SK-N-SH treated with all-trans-retinoic acid at 6 μM for 48 hours (cell line): ENCODE data around the gene PGR.

Source experiments
- ATAC-seq: fragments of 200-7000 bp; cut with Tn5 transposase; 3 replicates; pipeline ENCODE4 v1.9.1; 2020; ENCODE audit warnings: mild to moderate bottlenecking, moderate library complexity
- ARNTL ChIP-seq: fragments of 450-650 bp; formaldehyde crosslinking; IDR thresholded peaks from 2 replicates; pipeline ENCODE4 v1.5.0; 2020; ENCODE audit warnings: low read depth, mild to moderate bottlenecking, moderate library complexity, borderline replicate concordance
- BACH2 ChIP-seq: fragments of 250-450 bp; sonication (Bioruptor Pico); IDR thresholded peaks from 2 replicates; pipeline ENCODE4 v1.9.0; 2021; ENCODE audit warnings: mild to moderate bottlenecking, borderline replicate concordance
- CSDC2 ChIP-seq: fragments of 250-450 bp; sonication (Bioruptor Pico); IDR thresholded peaks from 2 replicates; pipeline ENCODE4 v1.5.0; 2020; ENCODE audit warnings: mild to moderate bottlenecking, moderate library complexity
- ESRRG ChIP-seq: fragments of 250-450 bp; sonication (Bioruptor Pico); IDR thresholded peaks from 2 replicates; pipeline ENCODE4 v1.6.1; 2021; ENCODE audit warnings: mild to moderate bottlenecking
- GLIS3 ChIP-seq: fragments of 250-450 bp; sonication (Bioruptor Pico); IDR thresholded peaks from 2 replicates; pipeline ENCODE4 v1.5.0; 2020; ENCODE audit warnings: mild to moderate bottlenecking, moderate library complexity
- ISL1 ChIP-seq: fragments of 250-450 bp; sonication (Bioruptor Pico); IDR thresholded peaks from 2 replicates; pipeline ENCODE4 v2.1.2; 2022; ENCODE audit warnings: mild to moderate bottlenecking, moderate library complexity
- OSR1 ChIP-seq: fragments of 250-450 bp; sonication (Bioruptor Pico); IDR thresholded peaks from 2 replicates; pipeline ENCODE4 v1.8.0; 2022; ENCODE audit warnings: moderate library complexity, mild to moderate bottlenecking, inconsistent platforms
- PPARA ChIP-seq: fragments of 250-450 bp; sonication (Bioruptor Pico); IDR thresholded peaks from 2 replicates; pipeline ENCODE4 v1.5.0; 2020; ENCODE audit warnings: mild to moderate bottlenecking, borderline replicate concordance
- RARB ChIP-seq: fragments of 250-450 bp; sonication (Bioruptor Pico); IDR thresholded peaks from 2 replicates; pipeline ENCODE4 v1.8.0; 2021; ENCODE audit warnings: mild to moderate bottlenecking, moderate library complexity
- SNAI2 ChIP-seq: fragments of 250-450 bp; sonication (Bioruptor Pico); IDR thresholded peaks from 2 replicates; pipeline ENCODE4 v1.5.0; 2020; ENCODE audit warnings: mild to moderate bottlenecking, moderate library complexity
- TCF4 ChIP-seq: fragments of 250-450 bp; sonication (Bioruptor Pico); IDR thresholded peaks from 2 replicates; pipeline ENCODE4 v1.8.0; 2021; ENCODE audit warnings: mild to moderate bottlenecking, moderate library complexity, borderline replicate concordance
- ZC3H10 ChIP-seq: fragments of 250-450 bp; sonication (Bioruptor Pico); IDR thresholded peaks from 2 replicates; pipeline ENCODE4 v1.5.1; 2021; ENCODE audit warnings: mild to moderate bottlenecking, moderate library complexity
- ZFP3 ChIP-seq: fragments of 250-450 bp; sonication (Bioruptor Pico); IDR thresholded peaks from 2 replicates; pipeline ENCODE4 v1.5.0; 2020; ENCODE audit warnings: mild to moderate bottlenecking, moderate library complexity
- ZFP30 ChIP-seq: fragments of 450-650 bp; formaldehyde crosslinking; IDR thresholded peaks from 2 replicates; pipeline ENCODE4 v1.5.0; 2022; ENCODE audit warnings: mild to moderate bottlenecking, moderate library complexity
- ZNF565 ChIP-seq: fragments of 450-650 bp; formaldehyde crosslinking; conservative IDR thresholded peaks from 2 replicates; pipeline ENCODE4 v1.5.0; 2020; ENCODE audit warnings: low read depth, mild to moderate bottlenecking, moderate library complexity
- ZNF70 ChIP-seq: fragments of 450-650 bp; formaldehyde crosslinking; IDR thresholded peaks from 2 replicates; pipeline ENCODE4 v1.5.0; 2020; ENCODE audit warnings: mild to moderate bottlenecking, moderate library complexity
- ZNF8 ChIP-seq: fragments of 450-650 bp; formaldehyde crosslinking; IDR thresholded peaks from 2 replicates; pipeline ENCODE4 v1.5.0; 2020; ENCODE audit warnings: mild to moderate bottlenecking, moderate library complexity
- TF ChIP-seq, protein P1 (sequence below): fragments of 250-450 bp; sonication (Bioruptor Pico); IDR thresholded peaks from 2 replicates; pipeline ENCODE4 v1.8.0; 2020; ENCODE audit warnings: mild to moderate bottlenecking, moderate library complexity, borderline replicate concordance
- TF ChIP-seq, protein P2 (sequence below): fragments of 250-450 bp; sonication (Bioruptor Pico); IDR thresholded peaks from 2 replicates; pipeline ENCODE4 v1.8.0; 2021; ENCODE audit warnings: low read depth, mild to moderate bottlenecking, moderate library complexity, borderline replicate concordance
- TF ChIP-seq, protein P3 (sequence below): fragments of 250-450 bp; sonication (Bioruptor Pico); IDR thresholded peaks from 2 replicates; pipeline ENCODE4 v1.5.0; 2020; ENCODE audit warnings: mild to moderate bottlenecking, moderate library complexity
- TF ChIP-seq, protein P4 (sequence below): fragments of 250-450 bp; sonication (Bioruptor Pico); IDR thresholded peaks from 2 replicates; pipeline ENCODE4 v1.5.1; 2021; ENCODE audit warnings: mild to moderate bottlenecking, moderate library complexity
- TF ChIP-seq, protein P5 (sequence below): fragments of 250-450 bp; sonication (Bioruptor Pico); IDR thresholded peaks from 2 replicates; pipeline ENCODE4 v1.5.1; 2020; ENCODE audit warnings: low read depth, mild to moderate bottlenecking, moderate library complexity

The PGR gene

DNA sequence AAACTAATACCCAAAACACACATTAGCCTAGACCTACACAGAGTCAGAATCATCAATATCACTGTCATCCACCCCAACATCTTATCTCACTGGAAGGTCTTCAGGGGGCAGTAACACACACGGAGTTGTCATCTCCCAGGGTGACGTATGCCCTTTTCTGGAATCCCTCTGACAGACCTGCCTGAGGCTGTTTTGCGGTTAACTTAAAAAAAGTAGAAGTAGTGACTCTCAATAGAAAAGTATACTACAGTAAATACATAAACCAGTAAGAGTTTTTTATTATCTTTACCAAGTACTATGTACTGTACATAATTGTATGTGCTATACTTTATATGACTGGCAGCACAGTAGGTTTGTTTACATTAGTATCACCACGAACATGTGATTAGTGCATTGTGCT is 80.5 kb downstream of the PGR start (continued):
- TF ChIP-seq, protein P1, sequence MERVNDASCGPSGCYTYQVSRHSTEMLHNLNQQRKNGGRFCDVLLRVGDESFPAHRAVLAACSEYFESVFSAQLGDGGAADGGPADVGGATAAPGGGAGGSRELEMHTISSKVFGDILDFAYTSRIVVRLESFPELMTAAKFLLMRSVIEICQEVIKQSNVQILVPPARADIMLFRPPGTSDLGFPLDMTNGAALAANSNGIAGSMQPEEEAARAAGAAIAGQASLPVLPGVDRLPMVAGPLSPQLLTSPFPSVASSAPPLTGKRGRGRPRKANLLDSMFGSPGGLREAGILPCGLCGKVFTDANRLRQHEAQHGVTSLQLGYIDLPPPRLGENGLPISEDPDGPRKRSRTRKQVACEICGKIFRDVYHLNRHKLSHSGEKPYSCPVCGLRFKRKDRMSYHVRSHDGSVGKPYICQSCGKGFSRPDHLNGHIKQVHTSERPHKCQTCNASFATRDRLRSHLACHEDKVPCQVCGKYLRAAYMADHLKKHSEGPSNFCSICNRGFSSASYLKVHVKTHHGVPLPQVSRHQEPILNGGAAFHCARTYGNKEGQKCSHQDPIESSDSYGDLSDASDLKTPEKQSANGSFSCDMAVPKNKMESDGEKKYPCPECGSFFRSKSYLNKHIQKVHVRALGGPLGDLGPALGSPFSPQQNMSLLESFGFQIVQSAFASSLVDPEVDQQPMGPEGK (CRISPR knock-in tag) = no peak
- TF ChIP-seq ZFP30 (CRISPR knock-in tag) = no peak

DNA sequence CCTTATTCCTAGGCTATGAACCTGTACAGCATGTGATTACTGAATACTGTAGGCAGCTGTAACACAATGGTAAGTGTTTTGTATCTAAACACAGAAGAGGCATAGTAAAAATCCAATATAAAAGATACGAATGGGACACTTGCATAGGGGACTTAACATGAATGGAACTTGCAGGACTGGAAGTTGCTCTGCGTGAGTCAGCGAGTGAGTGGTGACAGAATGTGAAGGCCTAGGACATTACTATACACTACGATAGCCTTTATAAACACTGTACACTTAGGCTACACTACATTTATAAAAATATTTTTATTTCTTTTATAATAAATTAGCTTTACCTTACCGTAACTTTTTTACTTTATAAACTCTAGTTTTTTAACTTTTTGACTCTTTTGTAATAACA is 81.1 kb downstream of the PGR start:
- TF ChIP-seq, protein P2, sequence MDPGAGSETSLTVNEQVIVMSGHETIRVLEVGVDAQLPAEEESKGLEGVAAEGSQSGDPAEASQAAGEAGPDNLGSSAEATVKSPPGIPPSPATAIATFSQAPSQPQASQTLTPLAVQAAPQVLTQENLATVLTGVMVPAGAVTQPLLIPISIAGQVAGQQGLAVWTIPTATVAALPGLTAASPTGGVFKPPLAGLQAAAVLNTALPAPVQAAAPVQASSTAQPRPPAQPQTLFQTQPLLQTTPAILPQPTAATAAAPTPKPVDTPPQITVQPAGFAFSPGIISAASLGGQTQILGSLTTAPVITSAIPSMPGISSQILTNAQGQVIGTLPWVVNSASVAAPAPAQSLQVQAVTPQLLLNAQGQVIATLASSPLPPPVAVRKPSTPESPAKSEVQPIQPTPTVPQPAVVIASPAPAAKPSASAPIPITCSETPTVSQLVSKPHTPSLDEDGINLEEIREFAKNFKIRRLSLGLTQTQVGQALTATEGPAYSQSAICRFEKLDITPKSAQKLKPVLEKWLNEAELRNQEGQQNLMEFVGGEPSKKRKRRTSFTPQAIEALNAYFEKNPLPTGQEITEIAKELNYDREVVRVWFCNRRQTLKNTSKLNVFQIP (CRISPR knock-in tag) = no peak
- TF ChIP-seq ZFP3 (CRISPR knock-in tag) (no peak), BACH2 (no peak), ZFP30 (CRISPR knock-in tag) (no peak), SNAI2 (CRISPR knock-in tag) (no peak), ZNF565 (CRISPR knock-in tag) (no peak), PPARA (CRISPR knock-in tag) (no peak), OSR1 (CRISPR knock-in tag) (no peak), CSDC2 (CRISPR knock-in tag) (no peak)
- TF ChIP-seq, protein P3, sequence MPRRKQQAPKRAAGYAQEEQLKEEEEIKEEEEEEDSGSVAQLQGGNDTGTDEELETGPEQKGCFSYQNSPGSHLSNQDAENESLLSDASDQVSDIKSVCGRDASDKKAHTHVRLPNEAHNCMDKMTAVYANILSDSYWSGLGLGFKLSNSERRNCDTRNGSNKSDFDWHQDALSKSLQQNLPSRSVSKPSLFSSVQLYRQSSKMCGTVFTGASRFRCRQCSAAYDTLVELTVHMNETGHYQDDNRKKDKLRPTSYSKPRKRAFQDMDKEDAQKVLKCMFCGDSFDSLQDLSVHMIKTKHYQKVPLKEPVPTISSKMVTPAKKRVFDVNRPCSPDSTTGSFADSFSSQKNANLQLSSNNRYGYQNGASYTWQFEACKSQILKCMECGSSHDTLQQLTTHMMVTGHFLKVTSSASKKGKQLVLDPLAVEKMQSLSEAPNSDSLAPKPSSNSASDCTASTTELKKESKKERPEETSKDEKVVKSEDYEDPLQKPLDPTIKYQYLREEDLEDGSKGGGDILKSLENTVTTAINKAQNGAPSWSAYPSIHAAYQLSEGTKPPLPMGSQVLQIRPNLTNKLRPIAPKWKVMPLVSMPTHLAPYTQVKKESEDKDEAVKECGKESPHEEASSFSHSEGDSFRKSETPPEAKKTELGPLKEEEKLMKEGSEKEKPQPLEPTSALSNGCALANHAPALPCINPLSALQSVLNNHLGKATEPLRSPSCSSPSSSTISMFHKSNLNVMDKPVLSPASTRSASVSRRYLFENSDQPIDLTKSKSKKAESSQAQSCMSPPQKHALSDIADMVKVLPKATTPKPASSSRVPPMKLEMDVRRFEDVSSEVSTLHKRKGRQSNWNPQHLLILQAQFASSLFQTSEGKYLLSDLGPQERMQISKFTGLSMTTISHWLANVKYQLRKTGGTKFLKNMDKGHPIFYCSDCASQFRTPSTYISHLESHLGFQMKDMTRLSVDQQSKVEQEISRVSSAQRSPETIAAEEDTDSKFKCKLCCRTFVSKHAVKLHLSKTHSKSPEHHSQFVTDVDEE (CRISPR knock-in tag) = no peak
- TF ChIP-seq, all 23 proteins: peak for 0
- ATAC-seq = no peak

DNA sequence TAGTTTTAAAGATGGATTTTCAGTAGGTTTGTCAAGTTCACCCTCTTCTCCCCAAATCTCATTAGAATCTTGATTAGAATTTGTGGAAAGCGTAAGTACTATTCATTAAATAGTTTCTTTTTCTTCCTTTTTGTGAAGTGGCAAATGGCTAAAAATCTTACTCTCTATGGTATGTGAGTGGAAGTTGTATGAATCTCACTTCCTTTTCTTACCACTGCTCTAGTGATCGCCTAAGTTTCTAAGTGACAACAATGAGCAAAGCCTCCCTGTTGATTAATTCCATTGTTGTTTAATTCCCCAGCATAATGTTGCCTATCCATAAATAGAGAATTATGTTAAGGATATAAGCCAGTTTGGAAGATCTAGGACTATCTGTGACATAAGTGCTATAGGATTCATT is 82.7 kb downstream of the PGR start:
- TF ChIP-seq BACH2 (no peak), ARNTL (no peak), ZNF70 (CRISPR knock-in tag) (no peak), GLIS3 (no peak), ESRRG (CRISPR knock-in tag) (no peak), SNAI2 (CRISPR knock-in tag) (no peak), OSR1 (CRISPR knock-in tag) (no peak), ZNF8 (CRISPR knock-in tag) (no peak), ZFP3 (CRISPR knock-in tag) (no peak), ZFP30 (CRISPR knock-in tag) (no peak), ZC3H10 (CRISPR knock-in tag) (no peak), PPARA (CRISPR knock-in tag) (no peak), TCF4 (no peak), RARB (CRISPR knock-in tag) (no peak), ISL1 (no peak), ZNF565 (CRISPR knock-in tag) (no peak)
- TF ChIP-seq, protein P4, sequence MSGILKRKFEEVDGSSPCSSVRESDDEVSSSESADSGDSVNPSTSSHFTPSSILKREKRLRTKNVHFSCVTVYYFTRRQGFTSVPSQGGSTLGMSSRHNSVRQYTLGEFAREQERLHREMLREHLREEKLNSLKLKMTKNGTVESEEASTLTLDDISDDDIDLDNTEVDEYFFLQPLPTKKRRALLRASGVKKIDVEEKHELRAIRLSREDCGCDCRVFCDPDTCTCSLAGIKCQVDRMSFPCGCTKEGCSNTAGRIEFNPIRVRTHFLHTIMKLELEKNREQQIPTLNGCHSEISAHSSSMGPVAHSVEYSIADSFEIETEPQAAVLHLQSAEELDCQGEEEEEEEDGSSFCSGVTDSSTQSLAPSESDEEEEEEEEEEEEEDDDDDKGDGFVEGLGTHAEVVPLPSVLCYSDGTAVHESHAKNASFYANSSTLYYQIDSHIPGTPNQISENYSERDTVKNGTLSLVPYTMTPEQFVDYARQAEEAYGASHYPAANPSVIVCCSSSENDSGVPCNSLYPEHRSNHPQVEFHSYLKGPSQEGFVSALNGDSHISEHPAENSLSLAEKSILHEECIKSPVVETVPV = no peak
- TF ChIP-seq, protein P3 (CRISPR knock-in tag) = no peak
- TF ChIP-seq, protein P5, sequence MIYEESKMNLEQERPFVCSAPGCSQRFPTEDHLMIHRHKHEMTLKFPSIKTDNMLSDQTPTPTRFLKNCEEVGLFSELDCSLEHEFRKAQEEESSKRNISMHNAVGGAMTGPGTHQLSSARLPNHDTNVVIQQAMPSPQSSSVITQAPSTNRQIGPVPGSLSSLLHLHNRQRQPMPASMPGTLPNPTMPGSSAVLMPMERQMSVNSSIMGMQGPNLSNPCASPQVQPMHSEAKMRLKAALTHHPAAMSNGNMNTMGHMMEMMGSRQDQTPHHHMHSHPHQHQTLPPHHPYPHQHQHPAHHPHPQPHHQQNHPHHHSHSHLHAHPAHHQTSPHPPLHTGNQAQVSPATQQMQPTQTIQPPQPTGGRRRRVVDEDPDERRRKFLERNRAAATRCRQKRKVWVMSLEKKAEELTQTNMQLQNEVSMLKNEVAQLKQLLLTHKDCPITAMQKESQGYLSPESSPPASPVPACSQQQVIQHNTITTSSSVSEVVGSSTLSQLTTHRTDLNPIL = no peak
- TF ChIP-seq, protein P2 (CRISPR knock-in tag) = no peak
- no peak for ATAC-seq
